Kidney epithelial cell (primary cell): Measurements from ENCODE around the gene PDGFRB. TPM values are rescaled to one million over a fixed set of nuclear protein-coding genes. Genes with fewer than 3 reads are reported as not detected.

Experiments used
- DNase-seq: peaks from one replicate; pipeline ENCODE4 v3.0.0-alpha.2; 2010; ENCODE audit warnings: low read depth
- H3K27me3 ChIP-seq: 2 replicates; pipeline ENCODE4 v1.6.0; 2011; ENCODE audit warnings: low read length; ENCODE audit not compliant: control insufficient read depth, insufficient read depth
- H3K36me3 ChIP-seq: 2 replicates; pipeline ENCODE4 v1.5.1; 2011; ENCODE audit warnings: low read length; ENCODE audit not compliant: control insufficient read depth, insufficient read depth
- H3K4me3 ChIP-seq: 2 replicates; pipeline ENCODE4 v1.5.1; 2011; ENCODE audit warnings: low read depth, mild to moderate bottlenecking, control low read depth, low read length
- total RNA-seq: library from RNA; depleted of rRNA; stranded (reverse); fragments of >200 nt; gene quantifications from 2 replicates; pipeline ENCODE4 v1.2.3, GENCODE V29; 2015
- TF ChIP-seq, protein P1 (sequence below): IDR thresholded peaks from 2 replicates; pipeline ENCODE4 v1.5.1; 2011; ENCODE audit warnings: mild to moderate bottlenecking, moderate library complexity, low read length, control low read depth, inconsistent platforms; ENCODE audit not compliant: insufficient read depth, poor library complexity, severe bottlenecking

Gene PDGFRB
- total RNA-seq, 1 donor from 2014 or later = 18.3 TPM

DNA sequence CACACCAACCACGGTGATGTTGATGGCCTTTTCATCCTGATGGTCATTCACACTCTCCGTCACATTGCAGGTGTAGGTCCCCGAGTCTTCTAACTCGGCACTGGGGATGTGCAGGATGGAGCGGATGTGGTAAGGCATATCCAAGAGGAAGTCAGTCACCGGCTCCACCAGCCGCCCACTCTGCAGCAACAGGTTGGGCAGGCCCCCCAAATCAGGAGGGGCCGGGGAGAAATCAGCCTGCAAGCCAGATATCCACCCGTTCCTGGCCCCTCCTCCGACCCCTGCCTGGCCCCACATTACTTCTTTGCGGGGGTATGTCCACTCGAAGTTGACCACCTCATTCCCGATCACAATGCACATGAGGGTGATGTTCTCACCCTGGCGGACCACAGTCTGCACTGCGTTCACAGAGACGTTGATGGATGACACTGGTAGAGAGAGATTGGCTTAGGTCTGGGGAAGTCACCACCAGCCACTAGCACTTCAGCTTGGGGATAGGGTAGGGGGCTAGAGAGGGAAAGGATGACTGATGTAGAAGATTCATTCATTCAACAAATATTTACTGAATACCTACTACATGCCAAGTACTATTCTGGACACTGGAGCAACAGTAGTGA lies 22.0 kb downstream of the PDGFRB start:
- Histone ChIP-seq H3K36me3 (no peaks in the 10 kb centered on the region), H3K27me3 (no peaks in the 10 kb centered on the region), H3K4me3 (no peak overlapping the region)
- TF ChIP-seq, protein P1, sequence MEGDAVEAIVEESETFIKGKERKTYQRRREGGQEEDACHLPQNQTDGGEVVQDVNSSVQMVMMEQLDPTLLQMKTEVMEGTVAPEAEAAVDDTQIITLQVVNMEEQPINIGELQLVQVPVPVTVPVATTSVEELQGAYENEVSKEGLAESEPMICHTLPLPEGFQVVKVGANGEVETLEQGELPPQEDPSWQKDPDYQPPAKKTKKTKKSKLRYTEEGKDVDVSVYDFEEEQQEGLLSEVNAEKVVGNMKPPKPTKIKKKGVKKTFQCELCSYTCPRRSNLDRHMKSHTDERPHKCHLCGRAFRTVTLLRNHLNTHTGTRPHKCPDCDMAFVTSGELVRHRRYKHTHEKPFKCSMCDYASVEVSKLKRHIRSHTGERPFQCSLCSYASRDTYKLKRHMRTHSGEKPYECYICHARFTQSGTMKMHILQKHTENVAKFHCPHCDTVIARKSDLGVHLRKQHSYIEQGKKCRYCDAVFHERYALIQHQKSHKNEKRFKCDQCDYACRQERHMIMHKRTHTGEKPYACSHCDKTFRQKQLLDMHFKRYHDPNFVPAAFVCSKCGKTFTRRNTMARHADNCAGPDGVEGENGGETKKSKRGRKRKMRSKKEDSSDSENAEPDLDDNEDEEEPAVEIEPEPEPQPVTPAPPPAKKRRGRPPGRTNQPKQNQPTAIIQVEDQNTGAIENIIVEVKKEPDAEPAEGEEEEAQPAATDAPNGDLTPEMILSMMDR = no peak
- no peak for DNase-seq

DNA sequence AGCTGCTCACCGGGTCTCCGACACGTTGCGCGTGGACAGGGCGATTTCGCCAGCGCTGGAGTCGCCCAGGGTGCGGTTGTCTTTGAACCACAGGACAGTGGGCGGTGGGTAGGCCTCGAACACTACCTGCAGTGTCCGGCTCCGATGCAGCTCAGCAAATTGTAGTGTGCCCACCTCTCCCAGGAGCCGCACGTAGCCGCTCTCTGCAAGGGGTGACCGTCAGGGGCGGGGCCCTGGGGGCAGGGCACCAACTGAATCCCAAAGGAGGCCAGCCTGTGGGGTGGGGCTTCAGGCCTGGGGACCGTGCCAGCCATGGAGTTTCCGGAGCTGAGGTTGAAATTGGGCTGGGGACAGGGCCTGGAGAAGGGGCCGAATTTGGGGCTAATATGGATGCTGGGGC lies 22.9 kb downstream of the PDGFRB start:
- no peaks in the 10 kb centered on the region for H3K27me3 ChIP-seq
- TF ChIP-seq, protein P1 = no peak
- DNase-seq = no peak
- no peak overlapping the region for H3K4me3 ChIP-seq
- H3K36me3 ChIP-seq = no peaks in the 10 kb centered on the region

DNA sequence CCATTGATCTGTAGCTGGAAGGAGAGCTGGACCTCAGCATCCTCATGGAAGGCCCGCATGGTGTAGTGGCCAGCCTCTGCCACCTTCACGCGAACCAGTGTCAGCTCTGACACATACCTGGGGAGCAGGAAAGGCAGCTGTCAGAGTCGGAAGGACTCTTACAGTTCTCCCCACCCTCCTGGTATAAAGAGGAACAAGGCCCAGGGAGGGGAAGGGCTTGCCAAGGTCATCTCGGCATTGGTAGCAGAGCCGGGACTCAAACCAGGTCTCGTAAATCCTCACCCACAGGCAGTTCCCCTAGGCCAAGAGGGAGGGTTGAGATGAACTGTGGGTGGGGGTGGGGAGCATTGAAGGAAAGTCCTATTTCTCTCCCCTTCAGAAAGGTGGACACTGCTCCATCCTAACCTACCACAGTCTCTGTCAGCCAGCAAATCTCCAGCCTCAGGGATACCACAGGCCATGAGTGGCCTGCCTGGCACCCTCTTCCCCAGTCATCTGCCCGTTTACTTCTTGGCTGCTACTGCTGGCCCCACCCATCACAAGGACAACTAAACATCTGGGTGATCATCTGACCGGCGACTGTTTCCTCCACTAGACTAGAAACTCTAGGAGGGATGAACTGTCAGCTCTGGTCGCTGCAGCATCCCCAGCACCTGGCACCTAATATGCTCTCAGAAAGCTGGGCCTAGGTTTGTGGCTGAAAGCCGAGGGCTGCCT lies 23.5 kb downstream of the PDGFRB start:
- TF ChIP-seq, protein P1 = no peak
- H3K4me3 ChIP-seq = no peak overlapping the region
- no peaks in the 10 kb centered on the region for H3K27me3 ChIP-seq
- no peaks in the 10 kb centered on the region for H3K36me3 ChIP-seq
- no peak for DNase-seq

DNA sequence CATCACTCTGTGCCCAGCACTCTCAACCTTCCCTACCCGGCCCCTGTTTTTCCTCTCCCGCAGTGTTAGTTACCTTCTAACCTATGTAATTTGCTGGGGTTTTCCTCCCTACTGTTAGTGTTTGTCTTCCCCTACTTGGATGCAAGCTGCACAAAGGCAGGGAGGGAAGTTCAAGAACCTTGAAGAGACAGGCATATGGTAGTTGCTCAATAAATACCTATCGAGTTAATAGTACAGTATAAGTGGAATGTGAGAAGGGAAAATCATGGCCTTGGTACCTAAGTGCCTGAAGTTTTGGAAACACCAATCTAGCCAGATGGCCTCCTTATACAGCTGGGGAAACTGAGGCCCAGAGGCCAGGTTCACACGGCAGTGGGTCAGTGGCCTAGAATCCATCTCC lies 24.2 kb downstream of the PDGFRB start:
- TF ChIP-seq, protein P1 = no peak

DNA sequence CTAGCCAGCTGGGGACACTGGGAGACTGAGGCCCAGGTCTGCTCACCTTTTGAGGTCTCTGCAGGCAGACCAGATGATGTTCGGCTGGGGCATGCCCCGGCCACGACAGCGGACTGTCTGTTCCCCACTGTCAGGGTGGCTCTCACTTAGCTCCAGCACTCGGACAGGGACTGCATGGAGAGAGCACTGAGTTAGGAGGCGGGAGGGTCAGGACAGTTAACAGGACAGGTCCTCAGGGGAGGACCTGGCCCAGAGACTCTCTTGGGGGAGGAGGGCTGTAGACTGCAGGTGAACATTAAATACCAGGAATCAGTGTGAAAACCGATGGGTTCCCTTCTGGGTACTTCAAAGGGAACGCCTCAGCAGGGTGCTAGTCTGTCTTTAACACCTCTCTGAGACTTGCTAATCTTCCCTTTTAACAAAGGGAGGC lies 25.1 kb downstream of the PDGFRB start:
- Histone ChIP-seq H3K27me3 (no peaks in the 10 kb centered on the region), H3K36me3 (no peaks in the 10 kb centered on the region), H3K4me3 (no peak overlapping the region)
- TF ChIP-seq, protein P1 = no peak
- DNase-seq = no peak

More for the DNA sequence above, 24.2 kb downstream of the PDGFRB start:
- Histone ChIP-seq H3K36me3 (no peaks in the 10 kb centered on the region), H3K27me3 (no peaks in the 10 kb centered on the region), H3K4me3 (no peak overlapping the region)
- DNase-seq = no peak
